Fibroblast of lung (primary cell): ENCODE data around the gene CAPN13.

Source experiments
- CTCF ChIP-seq, 2 donors: IDR thresholded peaks in 1 of 2; conservative IDR thresholded peaks in 1 of 2; 1 replicate in 1 of 2; 2 replicates in 1 of 2; pipeline ENCODE4 v1.5.1; 2011 to 2012; ENCODE audit warnings: low read length in 2 of 2, control low read depth in 1 of 2, inconsistent platforms in 1 of 2, low read depth in 1 of 2, mild to moderate bottlenecking in 1 of 2
- EZH2 ChIP-seq: IDR thresholded peaks from 2 replicates; pipeline ENCODE4 v1.5.1; 2012; ENCODE audit warnings: low read length, control low read depth, mild to moderate bottlenecking; ENCODE audit errors: missing control alignments

DNA sequence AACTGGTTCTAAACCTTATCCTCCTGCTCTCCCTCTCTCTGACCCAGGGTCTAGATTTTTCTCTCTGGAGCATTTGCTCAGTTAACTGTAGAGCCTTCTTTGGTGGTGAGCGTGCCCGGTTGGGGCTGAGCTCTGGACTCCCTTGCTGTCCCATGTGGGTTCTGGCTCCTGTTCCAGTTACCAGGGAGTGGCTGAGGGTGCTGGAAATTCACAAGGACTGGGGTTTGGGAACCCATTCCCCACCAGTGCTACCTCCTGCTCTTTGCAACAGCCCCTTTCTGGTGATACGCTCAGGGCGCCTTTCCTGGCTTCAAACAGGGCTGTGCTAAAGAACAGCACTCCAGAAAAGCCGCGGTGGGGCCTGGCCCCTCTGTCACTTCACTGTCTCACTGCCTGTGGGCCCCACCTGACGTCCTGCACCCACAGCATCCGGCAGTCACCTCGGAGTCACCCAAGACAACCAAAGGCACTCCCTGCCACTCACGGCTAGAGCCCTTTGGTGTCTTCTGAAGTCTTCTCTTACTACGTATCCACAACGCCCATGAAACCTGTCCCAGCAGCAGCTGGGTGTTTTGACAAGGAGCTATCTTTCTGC is 41.3 kb downstream of the CAPN13 start:
- no peak for TF ChIP-seq EZH2
- TF ChIP-seq CTCF (conservative IDR thresholded peaks at IDR 0.05 in 1 of 2, IDR thresholded peaks at IDR 0.05 in 1 of 2; ENCODE audit: low read depth in 1 of 2, low read length in 2 of 2), result no peak
